ENCODE results near the gene THSD7B.

Gene THSD7B

GRCh38 chr2:136809998-136810397 is 44.7 kb downstream of the THSD7B start:
- no peak for DNase-seq

GRCh38 chr2:136818839-136819238 is 53.5 kb downstream of the THSD7B start:
- no peak for DNase-seq

- no peak for DNase-seq
These were observed 57.9 kb downstream of the THSD7B start for GRCh38 chr2:136823291-136823690.

GRCh38 chr2:136828162-136828561 is 62.8 kb downstream of the THSD7B start:
- no peak for DNase-seq

- no peak for DNase-seq
These were observed 63.4 kb downstream of the THSD7B start for GRCh38 chr2:136828774-136829173.

GRCh38 chr2:136844546-136844945 is 79.2 kb downstream of the THSD7B start:
- DNase-seq, result no peak

GRCh38 chr2:136858656-136859055 is 93.3 kb downstream of the THSD7B start:
- no peak for DNase-seq

- no peak for DNase-seq
These were observed 95.2 kb downstream of the THSD7B start for GRCh38 chr2:136860443-136860958.

- DNase-seq, result no peak
These were observed 98.1 kb downstream of the THSD7B start for GRCh38 chr2:136863468-136863867.

GRCh38 chr2:136863874-136864273 is 98.5 kb downstream of the THSD7B start:
- no peak for DNase-seq

GRCh38 chr2:136871424-136871823 is 106.1 kb downstream of the THSD7B start:
- no peak for DNase-seq

- DNase-seq, result no peak
These were observed 108.9 kb downstream of the THSD7B start for GRCh38 chr2:136874258-136874657.

- DNase-seq, result no peak
These were observed 125.8 kb downstream of the THSD7B start for GRCh38 chr2:136891100-136891499.

GRCh38 chr2:136894007-136894634 is 128.8 kb downstream of the THSD7B start:
- no peak for DNase-seq

- DNase-seq, result no peak
These were observed 136.4 kb downstream of the THSD7B start for GRCh38 chr2:136901732-136902131.

GRCh38 chr2:136905779-136906178 is 140.4 kb downstream of the THSD7B start:
- DNase-seq, result no peak

- DNase-seq, result no peak
These were observed 144.4 kb downstream of the THSD7B start for GRCh38 chr2:136909777-136910176.

- DNase-seq, result no peak
These were observed 150.8 kb downstream of the THSD7B start for GRCh38 chr2:136916131-136916530.

- no peak for DNase-seq
These were observed 152.1 kb downstream of the THSD7B start for GRCh38 chr2:136917411-136917881.

GRCh38 chr2:136919682-136920081 is 154.3 kb downstream of the THSD7B start:
- no peak for DNase-seq

GRCh38 chr2:136920652-136921333 is 155.4 kb downstream of the THSD7B start:
- no peak for DNase-seq

GRCh38 chr2:136927156-136927555 is 161.8 kb downstream of the THSD7B start:
- DNase-seq, result no peak

GRCh38 chr2:136929531-136929930 is 164.2 kb downstream of the THSD7B start:
- no peak for DNase-seq

- no peak for DNase-seq
These were observed 167.4 kb downstream of the THSD7B start for GRCh38 chr2:136932700-136933099.

Data from activated CD8-positive, alpha-beta memory T cell treated with anti-CD3 and anti-CD28 coated beads for 24 hours (primary cell).